CD14-positive monocyte (primary cell): ENCODE results near the gene PLXNA2. TPM values are rescaled to one million over a fixed set of nuclear protein-coding genes. Genes with fewer than 3 reads are reported as not detected.

Source experiments
- DNase-seq, 3 donors: peaks; one replicate each; pipeline ENCODE4 v3.0.0-alpha.2; 2011 to 2022
- H2AFZ ChIP-seq: 2 replicates; pipeline ENCODE4 v1.6.0; 2012; ENCODE audit warnings: mild to moderate bottlenecking, low read depth, low read length, inconsistent platforms; ENCODE audit not compliant: insufficient read depth, poor library complexity, severe bottlenecking
- H3K27ac ChIP-seq, 2 donors: 1 replicate in 1 of 2; 2 replicates in 1 of 2; pipeline ENCODE4 v1.5.1; 2012 to 2013; ENCODE audit warnings: low read length in 2 of 2, control low read depth in 1 of 2, inconsistent platforms in 1 of 2, low read depth in 1 of 2, mild to moderate bottlenecking in 1 of 2
- H3K27me3 ChIP-seq, 2 donors: one replicate each; pipeline versions ENCODE4 v1.6.0 to v1.6.1; 2011 to 2013; ENCODE audit warnings: low read length in 2 of 2; ENCODE audit not compliant: control insufficient read depth in 2 of 2, insufficient read depth in 2 of 2
- H3K36me3 ChIP-seq, 2 donors: replicated peaks in 1 of 2; 1 replicate in 1 of 2; 2 replicates in 1 of 2; pipeline versions ENCODE4 v1.5.1 to v1.6.1; 2012 to 2013; ENCODE audit warnings: low read length in 2 of 2, control low read depth in 1 of 2, inconsistent platforms in 1 of 2, mild to moderate bottlenecking in 1 of 2; ENCODE audit not compliant: insufficient read depth in 2 of 2, control insufficient read depth in 1 of 2
- H3K4me1 ChIP-seq, 2 donors: 1 replicate in 1 of 2; 2 replicates in 1 of 2; pipeline versions ENCODE4 v1.5.1 to v1.6.1; 2012 to 2013; ENCODE audit warnings: low read length in 2 of 2, control low read depth in 1 of 2, inconsistent platforms in 1 of 2, mild to moderate bottlenecking in 1 of 2, moderate library complexity in 1 of 2; ENCODE audit not compliant: insufficient read depth in 2 of 2, control insufficient read depth in 1 of 2
- H3K4me2 ChIP-seq: replicated peaks from 2 replicates; pipeline ENCODE3; 2012; ENCODE audit warnings: low read length, moderate library complexity, mild to moderate bottlenecking; ENCODE audit not compliant: poor library complexity, severe bottlenecking; ENCODE audit errors: extremely low read depth
- H3K4me3 ChIP-seq, 3 experiments: fragments of 200-600 bp in 1 of 3; sonication (generic) in 1 of 3; replicated peaks in 1 of 3; 1 replicate in 2 of 3; 2 replicates in 1 of 3; pipeline ENCODE4 v1.5.1; 2011 to 2013; ENCODE audit warnings: low read length in 3 of 3, mild to moderate bottlenecking in 3 of 3, control low read depth in 2 of 3, low read depth in 2 of 3, inconsistent platforms in 1 of 3, moderate library complexity in 1 of 3
- H3K79me2 ChIP-seq: 2 replicates; pipeline ENCODE4 v1.6.0; 2012; ENCODE audit warnings: mild to moderate bottlenecking, control low read depth, inconsistent platforms, low read length, moderate library complexity; ENCODE audit not compliant: insufficient read depth
- H3K9ac ChIP-seq: 2 replicates; pipeline ENCODE4 v1.6.0; 2017; ENCODE audit warnings: low read length, mild to moderate bottlenecking; ENCODE audit not compliant: insufficient read depth, poor library complexity, severe bottlenecking
- H3K9me3 ChIP-seq, 2 donors: replicated peaks in 1 of 2; 1 replicate in 1 of 2; 2 replicates in 1 of 2; pipeline versions ENCODE4 v1.5.1 to v1.6.1; 2012 to 2013; ENCODE audit warnings: low read length in 2 of 2, control low read depth in 1 of 2; ENCODE audit not compliant: control insufficient read depth in 1 of 2, insufficient read depth in 1 of 2
- H4K20me1 ChIP-seq: 2 replicates; pipeline ENCODE4 v1.6.0; 2012; ENCODE audit warnings: mild to moderate bottlenecking, low read length, control low read depth, moderate library complexity; ENCODE audit not compliant: insufficient read depth
- H3K27ac Mint-ChIP-seq, 7 donors: one replicate each; pipeline ENCODE4 v1.8.0; 2020; ENCODE audit warnings: mild to moderate bottlenecking in 7 of 7, mixed read lengths in 7 of 7, moderate library complexity in 6 of 7, inconsistent platforms in 2 of 7
- H3K27me3 Mint-ChIP-seq, 3 donors: one replicate each; pipeline ENCODE4 v1.8.0; 2021 to 2022; ENCODE audit warnings: low read depth in 3 of 3, mild to moderate bottlenecking in 3 of 3, mixed read lengths in 3 of 3, moderate library complexity in 3 of 3, inconsistent platforms in 1 of 3
- H3K36me3 Mint-ChIP-seq, 2 donors: one replicate each; pipeline ENCODE4 v1.8.0; 2020; ENCODE audit warnings: mixed read lengths in 2 of 2, inconsistent platforms in 1 of 2, mild to moderate bottlenecking in 1 of 2
- H3K4me1 Mint-ChIP-seq: one replicate; pipeline ENCODE4 v1.8.0; 2020; ENCODE audit warnings: mild to moderate bottlenecking, mixed read lengths
- H3K4me3 Mint-ChIP-seq, 2 donors: one replicate each; pipeline ENCODE4 v1.8.0; 2020; ENCODE audit warnings: mild to moderate bottlenecking in 2 of 2, mixed read lengths in 2 of 2, moderate library complexity in 1 of 2
- H3K9me3 Mint-ChIP-seq, 7 donors: one replicate each; pipeline ENCODE4 v1.8.0; 2020 to 2022; ENCODE audit warnings: mixed read lengths in 7 of 7, mild to moderate bottlenecking in 6 of 7, moderate library complexity in 6 of 7, inconsistent platforms in 2 of 7
- CTCF ChIP-seq: fragments of 200-600 bp; IDR thresholded peaks from one replicate; pipeline ENCODE4 v1.8.0; 2022; ENCODE audit warnings: antibody characterized with exemption, mild to moderate bottlenecking
- WGBS: methylation state at CpG from one replicate; pipeline ENCODE4 v1.1.5; 2013; ENCODE audit warnings: missing lambda C conversion rate; ENCODE audit not compliant: insufficient coverage; 5-methylcytosine and 5-hydroxymethylcytosine counted together
- intact Hi-C, 2 donors: fragments of 100-400 bp; cut with micrococcal nuclease; formaldehyde crosslinking; loops; one replicate each; pipeline versions ENCODE4 v1.15.0 to v1.15.1; 2023
- polyA plus RNA-seq, 3 donors: library from polyadenylated mRNA; depleted of rRNA in 1 of 3; unstranded in 2 of 3; stranded (reverse) in 1 of 3; fragments of 300-500 nt in 2 of 3; fragments of >200 nt in 1 of 3; fragmentation: Illumina TruSeq in 2 of 3; gene quantifications; 1 replicate in 2 of 3; 2 replicates in 1 of 3; pipeline ENCODE4 v1.2.3, GENCODE V29; 2012 to 2021

PLXNA2 gene
- polyA plus RNA-seq, 3 donors, result 0.75 to 2.1 (median 1.1) TPM

- Mint-ChIP-seq H3K4me1 (peaks cover 14% of the 10 kb centered on the region), H3K27me3 (peaks cover 1 to 3% (median 3%) of the 10 kb centered on the region in 3 donors), H3K36me3 (peaks cover 0 to 5% of the 10 kb centered on the region in 2 donors), H3K9me3 (no peaks in the 10 kb centered on the region), H3K4me3 (no peak overlapping the region), H3K27ac (peak overlapping the region in 1 of 7 donors; percentile 50)
- intact Hi-C loops, result no loop called here
- H3K4me1 ChIP-seq, result peaks cover 7 to 11% of the 10 kb centered on the region in 2 donors
- 81% methylated on average over 15 of the region's 16 CpGs for WGBS
- H3K9me3 ChIP-seq, result no peaks in the 10 kb centered on the region
- no peak overlapping the region for H3K27ac ChIP-seq
- H2AFZ ChIP-seq, result no peak overlapping the region
- DNase-seq, result no peak
- no peaks in the 10 kb centered on the region for H3K79me2 ChIP-seq
- no peaks in the 10 kb centered on the region for H3K36me3 ChIP-seq
- TF ChIP-seq CTCF, result no peak
- H3K27me3 ChIP-seq, result no peaks in the 10 kb centered on the region
- H3K4me2 ChIP-seq, result no peak overlapping the region
- no peaks in the 10 kb centered on the region for H4K20me1 ChIP-seq
- H3K9ac ChIP-seq, result no peak overlapping the region
- H3K4me3 ChIP-seq, result no peak overlapping the region
Observed at GRCh38 chr1:208083016-208083714, 161.0 kb downstream of the PLXNA2 start.

GRCh38 chr1:208081972-208082371 lies 162.2 kb downstream of the PLXNA2 start:
- WGBS, result 94% methylated on average over 12 of the region's 12 CpGs
- Mint-ChIP-seq H3K9me3 (no peaks in the 10 kb centered on the region), H3K4me3 (no peak overlapping the region), H3K27me3 (peaks cover 1 to 6% (median 3%) of the 10 kb centered on the region in 3 donors), H3K36me3 (peaks cover 0 to 5% of the 10 kb centered on the region in 2 donors), H3K4me1 (peaks cover 17% of the 10 kb centered on the region), H3K27ac (peak overlapping the region in 1 of 7 donors; percentile 61)
- no peaks in the 10 kb centered on the region for H3K9me3 ChIP-seq
- peaks cover 7 to 11% of the 10 kb centered on the region in 2 donors for H3K4me1 ChIP-seq
- no peak overlapping the region for H2AFZ ChIP-seq
- no peak for DNase-seq
- no peak overlapping the region for H3K9ac ChIP-seq
- H3K27me3 ChIP-seq, result no peaks in the 10 kb centered on the region
- no peak overlapping the region for H3K4me2 ChIP-seq
- H3K27ac ChIP-seq, result no peak overlapping the region
- no peaks in the 10 kb centered on the region for H4K20me1 ChIP-seq
- TF ChIP-seq CTCF, result no peak
- intact Hi-C loops, result no loop called here
- no peak overlapping the region for H3K4me3 ChIP-seq
- H3K36me3 ChIP-seq, result no peaks in the 10 kb centered on the region
- H3K79me2 ChIP-seq, result no peaks in the 10 kb centered on the region
